ENCODE measurements around the gene RARG.

RARG gene

DNA sequence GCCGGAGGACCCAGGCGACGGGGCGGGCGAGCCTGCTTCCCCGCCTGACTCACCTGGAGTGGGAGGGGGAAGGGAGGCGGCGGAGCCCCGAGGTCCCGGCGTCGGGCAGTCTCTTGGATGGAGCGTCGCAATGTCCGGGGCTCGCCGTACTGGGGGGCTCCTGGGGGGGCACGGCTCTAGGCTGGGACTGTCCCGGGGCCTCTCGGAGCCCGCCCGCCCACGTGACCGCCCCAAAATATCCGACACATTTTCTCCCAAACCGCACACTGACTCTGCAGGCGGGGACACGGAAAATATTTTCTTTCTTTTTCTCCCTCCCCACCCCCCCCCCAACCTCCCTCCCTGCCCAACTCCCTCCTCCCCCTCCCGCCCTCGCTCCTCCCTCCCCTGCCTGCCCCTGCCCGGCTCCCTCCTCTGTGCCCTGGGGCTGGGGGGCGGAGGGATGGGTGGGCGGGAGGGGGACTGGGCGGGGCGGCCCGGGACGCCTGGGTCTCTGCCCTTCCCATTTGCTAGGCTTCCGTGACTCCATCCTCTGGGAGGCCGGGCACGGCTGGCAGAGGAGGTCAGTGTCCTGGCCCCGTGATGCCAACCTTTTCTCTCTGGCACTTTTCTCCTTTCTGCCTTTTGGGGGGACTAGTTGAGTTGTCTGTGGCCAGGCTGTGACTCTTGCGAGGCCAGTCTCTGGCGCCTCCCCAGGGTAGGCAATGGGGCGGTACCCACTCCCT, at the start of gene RARG:
RARG (minus strand) TSS at position 289 of the 725 bp plus-strand sequence. CDS start 4,664 bp downstream, outside the sequence.
- no peaks in the 10 kb centered on the region for H3K79me2 ChIP-seq (ENCODE audit: insufficient read depth, low read length)
- H3K4me1 ChIP-seq (ENCODE audit: insufficient read depth, low read length, poor library complexity, severe bottlenecking) = peaks cover 22% of the 10 kb centered on the region
- H3K36me3 ChIP-seq (ENCODE audit: insufficient read depth, low read length) = no peaks in the 10 kb centered on the region
- peak within 1 kb of the TSS; percentile 65 for H3K4me3 ChIP-seq (ENCODE audit: low read length, poor library complexity, severe bottlenecking)
- no peaks in the 10 kb centered on the region for H3K9me3 ChIP-seq (ENCODE audit: insufficient read depth, low read depth, low read length)
- peak within 1 kb of the TSS; percentile 72 for H3K4me2 ChIP-seq (ENCODE audit: low read depth, low read length, poor library complexity, severe bottlenecking)
- TF ChIP-seq, protein P1, sequence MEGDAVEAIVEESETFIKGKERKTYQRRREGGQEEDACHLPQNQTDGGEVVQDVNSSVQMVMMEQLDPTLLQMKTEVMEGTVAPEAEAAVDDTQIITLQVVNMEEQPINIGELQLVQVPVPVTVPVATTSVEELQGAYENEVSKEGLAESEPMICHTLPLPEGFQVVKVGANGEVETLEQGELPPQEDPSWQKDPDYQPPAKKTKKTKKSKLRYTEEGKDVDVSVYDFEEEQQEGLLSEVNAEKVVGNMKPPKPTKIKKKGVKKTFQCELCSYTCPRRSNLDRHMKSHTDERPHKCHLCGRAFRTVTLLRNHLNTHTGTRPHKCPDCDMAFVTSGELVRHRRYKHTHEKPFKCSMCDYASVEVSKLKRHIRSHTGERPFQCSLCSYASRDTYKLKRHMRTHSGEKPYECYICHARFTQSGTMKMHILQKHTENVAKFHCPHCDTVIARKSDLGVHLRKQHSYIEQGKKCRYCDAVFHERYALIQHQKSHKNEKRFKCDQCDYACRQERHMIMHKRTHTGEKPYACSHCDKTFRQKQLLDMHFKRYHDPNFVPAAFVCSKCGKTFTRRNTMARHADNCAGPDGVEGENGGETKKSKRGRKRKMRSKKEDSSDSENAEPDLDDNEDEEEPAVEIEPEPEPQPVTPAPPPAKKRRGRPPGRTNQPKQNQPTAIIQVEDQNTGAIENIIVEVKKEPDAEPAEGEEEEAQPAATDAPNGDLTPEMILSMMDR (conservative IDR thresholded peaks at IDR 0.05; ENCODE audit: low read length) = no peak
- no peak for TF ChIP-seq EZH2phosphoT487 (IDR thresholded peaks at IDR 0.05; ENCODE audit: borderline replicate concordance)
- no peaks in the 10 kb centered on the region for H3K9me2 ChIP-seq (replicated peaks; ENCODE audit: low read depth, low read length)
- H3K27me3 ChIP-seq (ENCODE audit: insufficient read depth, low read length, poor library complexity, severe bottlenecking) = no peaks in the 10 kb centered on the region
- peak within 1 kb of the TSS; percentile 85 for H2AFZ ChIP-seq (ENCODE audit: low read length)
- H3F3A ChIP-seq (ENCODE audit: low read depth) = no peaks in the 10 kb centered on the region
- no peak within 1 kb of the TSS for H3K9ac ChIP-seq (ENCODE audit: low read depth, low read length, poor library complexity, severe bottlenecking)
- H4K20me1 ChIP-seq (ENCODE audit: insufficient read depth, low read length, poor library complexity, severe bottlenecking) = no peaks in the 10 kb centered on the region

DNA sequence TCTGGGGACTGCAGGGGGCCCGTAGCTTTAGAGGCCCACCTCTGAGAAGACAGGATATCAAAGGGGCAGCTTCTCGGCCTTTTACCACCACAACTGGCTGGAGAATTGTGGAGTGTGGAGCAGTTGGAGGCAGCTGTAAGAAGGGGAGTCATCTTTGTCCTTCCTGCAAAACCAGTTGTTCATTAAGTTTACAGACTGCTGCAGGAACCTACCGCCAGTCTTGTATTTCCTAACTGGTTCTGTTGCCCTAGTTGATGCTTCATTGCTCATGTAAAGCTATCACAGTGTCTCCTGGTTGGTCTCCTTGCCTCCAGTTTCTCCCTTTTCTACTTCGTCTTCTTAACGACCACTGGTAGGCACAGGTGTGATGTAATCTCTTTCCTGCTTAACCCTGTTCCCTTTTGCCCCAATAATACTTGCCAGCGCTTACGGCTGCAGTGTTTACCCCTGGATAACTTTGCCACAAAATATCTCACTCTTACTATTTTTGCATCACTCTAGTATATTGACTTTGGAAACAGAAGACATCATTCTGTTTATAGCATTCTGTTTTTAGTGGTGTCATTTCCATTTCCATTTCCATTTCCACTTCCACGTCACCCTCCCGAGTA, 48.0 kb upstream of the RARG start:
- Histone ChIP-seq H4K20me1 (ENCODE audit: insufficient read depth, low read length, poor library complexity, severe bottlenecking) (no peaks in the 10 kb centered on the region), H3K79me2 (ENCODE audit: insufficient read depth, low read length) (no peaks in the 10 kb centered on the region), H3F3A (ENCODE audit: low read depth) (no peaks in the 10 kb centered on the region), H3K36me3 (ENCODE audit: insufficient read depth, low read length) (peaks cover 74% of the 10 kb centered on the region; the same call in 1 of the 2 replicates), H3K9me3 (ENCODE audit: insufficient read depth, low read depth, low read length) (no peaks in the 10 kb centered on the region), H3K27me3 (ENCODE audit: insufficient read depth, low read length, poor library complexity, severe bottlenecking) (no peaks in the 10 kb centered on the region), H3K4me1 (ENCODE audit: insufficient read depth, low read length, poor library complexity, severe bottlenecking) (no peaks in the 10 kb centered on the region), H3K9me2 (replicated peaks; ENCODE audit: low read depth, low read length) (no peaks in the 10 kb centered on the region), H2AFZ (ENCODE audit: low read length) (no peak overlapping the region), H3K4me2 (ENCODE audit: low read depth, low read length, poor library complexity, severe bottlenecking) (no peak overlapping the region), H3K9ac (ENCODE audit: low read depth, low read length, poor library complexity, severe bottlenecking) (no peak overlapping the region), H3K4me3 (ENCODE audit: low read length, poor library complexity, severe bottlenecking) (no peak overlapping the region)
- no peak for TF ChIP-seq EZH2phosphoT487 (IDR thresholded peaks at IDR 0.05; ENCODE audit: borderline replicate concordance)

GRCh38 chr12:53279283-53279869, 47.4 kb upstream of the RARG start:
- Histone ChIP-seq H3K4me1 (ENCODE audit: insufficient read depth, low read length, poor library complexity, severe bottlenecking) (no peaks in the 10 kb centered on the region), H3K9me2 (replicated peaks; ENCODE audit: low read depth, low read length) (no peaks in the 10 kb centered on the region), H3K79me2 (ENCODE audit: insufficient read depth, low read length) (no peaks in the 10 kb centered on the region), H4K20me1 (ENCODE audit: insufficient read depth, low read length, poor library complexity, severe bottlenecking) (no peaks in the 10 kb centered on the region), H3K4me3 (ENCODE audit: low read length, poor library complexity, severe bottlenecking) (no peak overlapping the region), H2AFZ (ENCODE audit: low read length) (no peak overlapping the region), H3K9ac (ENCODE audit: low read depth, low read length, poor library complexity, severe bottlenecking) (no peak overlapping the region), H3K27me3 (ENCODE audit: insufficient read depth, low read length, poor library complexity, severe bottlenecking) (no peaks in the 10 kb centered on the region), H3F3A (ENCODE audit: low read depth) (no peaks in the 10 kb centered on the region), H3K9me3 (ENCODE audit: insufficient read depth, low read depth, low read length) (no peaks in the 10 kb centered on the region), H3K4me2 (ENCODE audit: low read depth, low read length, poor library complexity, severe bottlenecking) (no peak overlapping the region), H3K36me3 (ENCODE audit: insufficient read depth, low read length) (peaks cover 70% of the 10 kb centered on the region; the same call in 1 of the 2 replicates)
- TF ChIP-seq, protein P1 (conservative IDR thresholded peaks at IDR 0.05; ENCODE audit: low read length) = no peak
- TF ChIP-seq EZH2phosphoT487 (IDR thresholded peaks at IDR 0.05; ENCODE audit: borderline replicate concordance) = no peak

Measured in Loucy (cell line).